CD4-positive, alpha-beta T cell (primary cell): Measurements from ENCODE around the gene LRP2. TPM values are rescaled to one million over a fixed set of nuclear protein-coding genes. Genes with fewer than 3 reads are reported as not detected.

ENCODE experiments used
- ATAC-seq: fragments of 200-7000 bp; cut with Tn5 transposase; one replicate; pipeline ENCODE4 v1.10.0; 2022; ENCODE audit warnings: mild to moderate bottlenecking; ENCODE audit not compliant: poor library complexity
- CTCF ChIA-PET: fragments of 350-600 bp; sonication (Branson Sonifier 250); formaldehyde crosslinking; loops from one replicate; lab custom pipeline; 2021; ENCODE audit warnings: antibody characterized with exemption, inconsistent platforms; lab: Charles Lee
- POLR2A ChIA-PET: fragments of 350-600 bp; sonication (Branson Sonifier 250); formaldehyde crosslinking; loops from one replicate; lab custom pipeline; 2021; ENCODE audit warnings: antibody characterized with exemption, inconsistent platforms; lab: Charles Lee
- DNase-seq, 14 experiments: peaks; one replicate each; pipeline ENCODE4 v3.0.0-alpha.2; 2013 to 2020; ENCODE audit warnings: mixed read lengths in 2 of 14
- H3K27ac ChIP-seq, 2 donors: one replicate each; pipeline versions ENCODE4 v1.5.1 to v1.7.0; 2013; ENCODE audit warnings: low read length in 2 of 2, low read depth in 1 of 2, mild to moderate bottlenecking in 1 of 2
- H3K27me3 ChIP-seq, 2 experiments: 1 replicate in 1 of 2; 2 replicates in 1 of 2; pipeline versions ENCODE4 v1.6.1 to v1.7.0; 2013; ENCODE audit warnings: low read length in 2 of 2, control low read depth in 1 of 2, mild to moderate bottlenecking in 1 of 2, moderate library complexity in 1 of 2; ENCODE audit not compliant: insufficient read depth in 2 of 2, control insufficient read depth in 1 of 2
- H3K36me3 ChIP-seq: one replicate; pipeline ENCODE4 v1.6.1; 2013; ENCODE audit warnings: low read length, control low read depth; ENCODE audit not compliant: insufficient read depth
- H3K4me1 ChIP-seq: one replicate; pipeline ENCODE4 v1.6.1; 2013; ENCODE audit warnings: low read length, control low read depth; ENCODE audit not compliant: insufficient read depth
- H3K4me3 ChIP-seq: one replicate; pipeline ENCODE4 v1.5.1; 2013; ENCODE audit warnings: mild to moderate bottlenecking, low read length, moderate library complexity
- H3K9me3 ChIP-seq, 2 experiments: 1 replicate in 1 of 2; 2 replicates in 1 of 2; pipeline versions ENCODE4 v1.6.1 to v1.7.0; 2013; ENCODE audit warnings: low read length in 2 of 2, mild to moderate bottlenecking in 2 of 2, control low read depth in 1 of 2, moderate library complexity in 1 of 2; ENCODE audit not compliant: control insufficient read depth in 1 of 2, insufficient read depth in 1 of 2
- H3K27ac Mint-ChIP-seq: one replicate; pipeline ENCODE4 v1.8.0; 2020; ENCODE audit warnings: mixed read lengths
- H3K27me3 Mint-ChIP-seq: one replicate; pipeline ENCODE4 v1.8.0; 2021; ENCODE audit warnings: mixed read lengths
- H3K36me3 Mint-ChIP-seq: one replicate; pipeline ENCODE4 v1.8.0; 2021; ENCODE audit warnings: low read depth, mixed read lengths
- H3K4me1 Mint-ChIP-seq: one replicate; pipeline ENCODE4 v1.8.0; 2021; ENCODE audit warnings: low read depth, mixed read lengths
- H3K4me3 Mint-ChIP-seq: one replicate; pipeline ENCODE4 v1.8.0; 2020; ENCODE audit warnings: mild to moderate bottlenecking, mixed read lengths
- H3K9me3 Mint-ChIP-seq: one replicate; pipeline ENCODE4 v1.8.0; 2020; ENCODE audit warnings: mixed read lengths
- CTCF ChIP-seq: fragments of 200-600 bp; IDR thresholded peaks from one replicate; pipeline ENCODE4 v1.8.0; 2022; ENCODE audit warnings: antibody characterized with exemption, mild to moderate bottlenecking
- intact Hi-C, 2 experiments: fragments of 100-400 bp; cut with DNase I in 1 of 2; cut with micrococcal nuclease in 1 of 2; formaldehyde crosslinking; loops; one replicate each; pipeline versions ENCODE4 v1.15.1 to v1.9.0; 2023 to 2025; cut with DNase I, micrococcal nuclease
- total RNA-seq, 174 experiments: library from RNA in 2 of 174; stranded (reverse) in 2 of 174; gene quantifications; one replicate each; pipeline ENCODE4 v1.2.3 and lab custom pipeline; 2021 to 2026

LRP2 gene
- total RNA-seq, 2 experiments from 2014 or later, result 0.03 TPM; not detected in 1

DNA sequence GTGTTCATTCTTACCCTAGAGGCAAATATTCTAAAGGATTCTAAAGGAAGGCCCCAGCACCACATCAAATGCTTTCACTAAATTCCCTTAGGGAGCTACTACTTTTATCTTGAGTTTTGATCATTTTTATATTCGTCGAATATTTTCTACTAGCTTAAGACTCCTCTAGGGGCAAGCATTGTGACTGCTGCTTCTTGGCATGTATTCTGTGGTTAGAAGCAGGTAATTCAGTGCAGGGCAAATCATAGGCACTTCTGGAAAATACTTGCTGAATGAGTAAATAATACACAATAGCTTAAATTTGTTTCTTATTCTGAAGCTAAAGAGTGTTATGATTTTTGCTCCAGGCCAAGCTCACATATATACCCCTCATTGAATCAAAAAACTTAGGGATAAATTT lies 136.4 kb downstream of the LRP2 start:
- Histone ChIP-seq H3K36me3 (no peaks in the 10 kb centered on the region), H3K27me3 (no peaks in the 10 kb centered on the region), H3K9me3 (no peaks in the 10 kb centered on the region), H3K27ac (no peak overlapping the region), H3K4me1 (no peaks in the 10 kb centered on the region), H3K4me3 (no peak overlapping the region)
- ChIA-PET CTCF (no interaction called here), POLR2A (no interaction called here)
- intact Hi-C loops, result no loop called here
- no peak overlapping the region for H3K27ac Mint-ChIP-seq
- no peaks in the 10 kb centered on the region for H3K36me3 Mint-ChIP-seq
- H3K9me3 Mint-ChIP-seq, result no peaks in the 10 kb centered on the region
- DNase-seq, result no peak
- no peak for TF ChIP-seq CTCF
- no peak overlapping the region for H3K4me3 Mint-ChIP-seq
- no peaks in the 10 kb centered on the region for H3K27me3 Mint-ChIP-seq
- H3K4me1 Mint-ChIP-seq, result no peaks in the 10 kb centered on the region
- no peak for ATAC-seq

- ATAC-seq, result no peak
- Histone ChIP-seq H3K27me3 (no peaks in the 10 kb centered on the region), H3K4me3 (no peak overlapping the region), H3K36me3 (no peaks in the 10 kb centered on the region), H3K9me3 (no peaks in the 10 kb centered on the region), H3K4me1 (no peaks in the 10 kb centered on the region), H3K27ac (no peak overlapping the region)
- intact Hi-C loops, result no loop called here
- Mint-ChIP-seq H3K27me3 (no peaks in the 10 kb centered on the region), H3K36me3 (no peaks in the 10 kb centered on the region), H3K4me1 (no peaks in the 10 kb centered on the region), H3K27ac (no peak overlapping the region), H3K4me3 (no peak overlapping the region), H3K9me3 (no peaks in the 10 kb centered on the region)
- no peak for TF ChIP-seq CTCF
- no peak for DNase-seq
- CTCF ChIA-PET, result interaction anchor here (1.0 kb wide), 1 partner anchor 11 kb away, joined by 3 read pairs; no protein-coding TSS in a partner anchor
- POLR2A ChIA-PET, result no interaction called here
Observed at GRCh38 chr2:169225233-169225750, 137.0 kb downstream of the LRP2 start.

GRCh38 chr2:169222665-169223064 lies 139.7 kb downstream of the LRP2 start:
- Histone ChIP-seq H3K27me3 (no peaks in the 10 kb centered on the region), H3K36me3 (no peaks in the 10 kb centered on the region), H3K4me1 (no peaks in the 10 kb centered on the region), H3K9me3 (no peaks in the 10 kb centered on the region), H3K4me3 (no peak overlapping the region), H3K27ac (no peak overlapping the region)
- no peaks in the 10 kb centered on the region for H3K36me3 Mint-ChIP-seq
- H3K9me3 Mint-ChIP-seq, result no peaks in the 10 kb centered on the region
- POLR2A ChIA-PET, result no interaction called here
- intact Hi-C loops, result no loop called here
- no peak for TF ChIP-seq CTCF
- no peak for DNase-seq
- H3K27me3 Mint-ChIP-seq, result no peaks in the 10 kb centered on the region
- no peaks in the 10 kb centered on the region for H3K4me1 Mint-ChIP-seq
- H3K27ac Mint-ChIP-seq, result no peak overlapping the region
- CTCF ChIA-PET, result no interaction called here
- no peak overlapping the region for H3K4me3 Mint-ChIP-seq
- ATAC-seq, result no peak
